ENCODE results near the gene DOC2B.
A peak's percentile ranks its signal among the peaks of the same experiment; 100 is the strongest.

DOC2B gene

GRCh38 chr17:182050-182751, 751 bp upstream of the DOC2B start:
- H3K4me1 ChIP-seq (ENCODE audit: insufficient read depth, poor library complexity, severe bottlenecking) = no peaks in the 10 kb centered on the region
- ATAC-seq (ENCODE audit: low read depth) = peak; percentile 7; the same call in 1 of the 3 replicates
- H3K27me3 ChIP-seq (ENCODE audit: insufficient read depth, poor library complexity, severe bottlenecking) = peaks cover 91% of the 10 kb centered on the region
- H3K27ac ChIP-seq (ENCODE audit: poor library complexity, severe bottlenecking) = no peak overlapping the region
- no peaks in the 10 kb centered on the region for H3K9me3 ChIP-seq (ENCODE audit: severe bottlenecking)
- H3K36me3 ChIP-seq (ENCODE audit: low read depth) = no peaks in the 10 kb centered on the region
- no peak overlapping the region for H3K4me3 ChIP-seq (ENCODE audit: severe bottlenecking)
- no peak for TF ChIP-seq CTCF (IDR thresholded peaks at IDR 0.05; ENCODE audit: poor library complexity, severe bottlenecking)
- no peak for DNase-seq (ENCODE audit: low spot score)

- DNase-seq (ENCODE audit: low spot score) (no peak), ATAC-seq (ENCODE audit: low read depth) (no peak)
- Histone ChIP-seq H3K9me3 (ENCODE audit: severe bottlenecking) (no peaks in the 10 kb centered on the region), H3K27me3 (ENCODE audit: insufficient read depth, poor library complexity, severe bottlenecking) (peaks cover 76% of the 10 kb centered on the region), H3K36me3 (ENCODE audit: low read depth) (no peaks in the 10 kb centered on the region), H3K4me3 (ENCODE audit: severe bottlenecking) (no peak overlapping the region), H3K27ac (ENCODE audit: poor library complexity, severe bottlenecking) (no peak overlapping the region), H3K4me1 (ENCODE audit: insufficient read depth, poor library complexity, severe bottlenecking) (no peaks in the 10 kb centered on the region)
- no peak for TF ChIP-seq CTCF (IDR thresholded peaks at IDR 0.05; ENCODE audit: poor library complexity, severe bottlenecking)
Observed at GRCh38 chr17:180381-181244, 837 bp downstream of the DOC2B start.

- no peak for ATAC-seq (ENCODE audit: low read depth)
- DNase-seq (ENCODE audit: low spot score) = no peak
- no peak for TF ChIP-seq CTCF (IDR thresholded peaks at IDR 0.05; ENCODE audit: poor library complexity, severe bottlenecking)
- Histone ChIP-seq H3K4me1 (ENCODE audit: insufficient read depth, poor library complexity, severe bottlenecking) (no peaks in the 10 kb centered on the region), H3K27me3 (ENCODE audit: insufficient read depth, poor library complexity, severe bottlenecking) (peaks cover 68% of the 10 kb centered on the region), H3K9me3 (ENCODE audit: severe bottlenecking) (no peaks in the 10 kb centered on the region), H3K36me3 (ENCODE audit: low read depth) (no peaks in the 10 kb centered on the region), H3K27ac (ENCODE audit: poor library complexity, severe bottlenecking) (no peak overlapping the region), H3K4me3 (ENCODE audit: severe bottlenecking) (no peak overlapping the region)
Observed at GRCh38 chr17:179781-180380, 1.6 kb downstream of the DOC2B start.

GRCh38 chr17:179066-179432, 2.4 kb downstream of the DOC2B start:
- no peak for TF ChIP-seq CTCF (IDR thresholded peaks at IDR 0.05; ENCODE audit: poor library complexity, severe bottlenecking)
- ATAC-seq (ENCODE audit: low read depth) (no peak), DNase-seq (ENCODE audit: low spot score) (no peak)
- Histone ChIP-seq H3K27ac (ENCODE audit: poor library complexity, severe bottlenecking) (no peak overlapping the region), H3K4me1 (ENCODE audit: insufficient read depth, poor library complexity, severe bottlenecking) (no peaks in the 10 kb centered on the region), H3K9me3 (ENCODE audit: severe bottlenecking) (no peaks in the 10 kb centered on the region), H3K4me3 (ENCODE audit: severe bottlenecking) (no peak overlapping the region), H3K36me3 (ENCODE audit: low read depth) (no peaks in the 10 kb centered on the region), H3K27me3 (ENCODE audit: insufficient read depth, poor library complexity, severe bottlenecking) (peaks cover 60% of the 10 kb centered on the region)

Data from RWPE2 (cell line).